ENCODE data around the gene TMEM150C. TPM values are rescaled to one million over a fixed set of nuclear protein-coding genes. Genes with fewer than 3 reads are reported as not detected.

Gene TMEM150C
- total and polyA plus RNA-seq, 2 of the 8 experiments (the other 6 are each of a cell fraction or from before 2014, with no cell fraction given), result 1.5 to 1.7 TPM

DNA sequence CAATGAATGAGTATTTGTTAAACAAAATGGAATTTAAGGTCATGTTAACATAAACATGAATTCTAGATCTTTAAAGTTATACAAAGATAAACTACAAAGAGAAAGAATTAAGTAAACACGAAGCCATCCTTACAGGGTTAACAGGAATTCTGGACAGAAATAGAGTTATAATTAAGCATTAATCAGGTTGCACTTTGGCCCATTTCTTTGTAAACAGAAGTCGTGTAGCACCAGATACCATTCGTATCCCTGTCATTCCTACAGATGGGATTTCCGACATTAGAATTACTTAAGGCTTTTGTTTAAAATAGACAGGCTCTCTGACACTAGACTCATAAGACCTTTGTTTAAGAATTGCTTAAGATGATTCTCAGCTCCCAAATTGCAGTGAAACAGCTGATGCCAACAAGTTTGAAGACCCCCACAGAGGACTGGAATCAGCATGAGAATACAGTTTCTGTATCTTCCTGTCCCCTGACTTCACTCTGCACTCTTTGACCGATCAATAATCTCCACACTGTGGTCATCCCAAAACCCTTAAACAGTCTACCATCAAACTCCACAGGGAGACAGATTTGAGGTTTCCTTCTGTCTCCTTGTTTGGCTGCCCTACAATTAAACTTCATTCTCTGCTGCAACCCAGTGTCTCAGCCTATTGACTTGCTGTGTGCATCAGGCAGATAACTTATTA, 22.3 kb upstream of the TMEM150C start (continued):
- TF ChIP-seq, protein P1, sequence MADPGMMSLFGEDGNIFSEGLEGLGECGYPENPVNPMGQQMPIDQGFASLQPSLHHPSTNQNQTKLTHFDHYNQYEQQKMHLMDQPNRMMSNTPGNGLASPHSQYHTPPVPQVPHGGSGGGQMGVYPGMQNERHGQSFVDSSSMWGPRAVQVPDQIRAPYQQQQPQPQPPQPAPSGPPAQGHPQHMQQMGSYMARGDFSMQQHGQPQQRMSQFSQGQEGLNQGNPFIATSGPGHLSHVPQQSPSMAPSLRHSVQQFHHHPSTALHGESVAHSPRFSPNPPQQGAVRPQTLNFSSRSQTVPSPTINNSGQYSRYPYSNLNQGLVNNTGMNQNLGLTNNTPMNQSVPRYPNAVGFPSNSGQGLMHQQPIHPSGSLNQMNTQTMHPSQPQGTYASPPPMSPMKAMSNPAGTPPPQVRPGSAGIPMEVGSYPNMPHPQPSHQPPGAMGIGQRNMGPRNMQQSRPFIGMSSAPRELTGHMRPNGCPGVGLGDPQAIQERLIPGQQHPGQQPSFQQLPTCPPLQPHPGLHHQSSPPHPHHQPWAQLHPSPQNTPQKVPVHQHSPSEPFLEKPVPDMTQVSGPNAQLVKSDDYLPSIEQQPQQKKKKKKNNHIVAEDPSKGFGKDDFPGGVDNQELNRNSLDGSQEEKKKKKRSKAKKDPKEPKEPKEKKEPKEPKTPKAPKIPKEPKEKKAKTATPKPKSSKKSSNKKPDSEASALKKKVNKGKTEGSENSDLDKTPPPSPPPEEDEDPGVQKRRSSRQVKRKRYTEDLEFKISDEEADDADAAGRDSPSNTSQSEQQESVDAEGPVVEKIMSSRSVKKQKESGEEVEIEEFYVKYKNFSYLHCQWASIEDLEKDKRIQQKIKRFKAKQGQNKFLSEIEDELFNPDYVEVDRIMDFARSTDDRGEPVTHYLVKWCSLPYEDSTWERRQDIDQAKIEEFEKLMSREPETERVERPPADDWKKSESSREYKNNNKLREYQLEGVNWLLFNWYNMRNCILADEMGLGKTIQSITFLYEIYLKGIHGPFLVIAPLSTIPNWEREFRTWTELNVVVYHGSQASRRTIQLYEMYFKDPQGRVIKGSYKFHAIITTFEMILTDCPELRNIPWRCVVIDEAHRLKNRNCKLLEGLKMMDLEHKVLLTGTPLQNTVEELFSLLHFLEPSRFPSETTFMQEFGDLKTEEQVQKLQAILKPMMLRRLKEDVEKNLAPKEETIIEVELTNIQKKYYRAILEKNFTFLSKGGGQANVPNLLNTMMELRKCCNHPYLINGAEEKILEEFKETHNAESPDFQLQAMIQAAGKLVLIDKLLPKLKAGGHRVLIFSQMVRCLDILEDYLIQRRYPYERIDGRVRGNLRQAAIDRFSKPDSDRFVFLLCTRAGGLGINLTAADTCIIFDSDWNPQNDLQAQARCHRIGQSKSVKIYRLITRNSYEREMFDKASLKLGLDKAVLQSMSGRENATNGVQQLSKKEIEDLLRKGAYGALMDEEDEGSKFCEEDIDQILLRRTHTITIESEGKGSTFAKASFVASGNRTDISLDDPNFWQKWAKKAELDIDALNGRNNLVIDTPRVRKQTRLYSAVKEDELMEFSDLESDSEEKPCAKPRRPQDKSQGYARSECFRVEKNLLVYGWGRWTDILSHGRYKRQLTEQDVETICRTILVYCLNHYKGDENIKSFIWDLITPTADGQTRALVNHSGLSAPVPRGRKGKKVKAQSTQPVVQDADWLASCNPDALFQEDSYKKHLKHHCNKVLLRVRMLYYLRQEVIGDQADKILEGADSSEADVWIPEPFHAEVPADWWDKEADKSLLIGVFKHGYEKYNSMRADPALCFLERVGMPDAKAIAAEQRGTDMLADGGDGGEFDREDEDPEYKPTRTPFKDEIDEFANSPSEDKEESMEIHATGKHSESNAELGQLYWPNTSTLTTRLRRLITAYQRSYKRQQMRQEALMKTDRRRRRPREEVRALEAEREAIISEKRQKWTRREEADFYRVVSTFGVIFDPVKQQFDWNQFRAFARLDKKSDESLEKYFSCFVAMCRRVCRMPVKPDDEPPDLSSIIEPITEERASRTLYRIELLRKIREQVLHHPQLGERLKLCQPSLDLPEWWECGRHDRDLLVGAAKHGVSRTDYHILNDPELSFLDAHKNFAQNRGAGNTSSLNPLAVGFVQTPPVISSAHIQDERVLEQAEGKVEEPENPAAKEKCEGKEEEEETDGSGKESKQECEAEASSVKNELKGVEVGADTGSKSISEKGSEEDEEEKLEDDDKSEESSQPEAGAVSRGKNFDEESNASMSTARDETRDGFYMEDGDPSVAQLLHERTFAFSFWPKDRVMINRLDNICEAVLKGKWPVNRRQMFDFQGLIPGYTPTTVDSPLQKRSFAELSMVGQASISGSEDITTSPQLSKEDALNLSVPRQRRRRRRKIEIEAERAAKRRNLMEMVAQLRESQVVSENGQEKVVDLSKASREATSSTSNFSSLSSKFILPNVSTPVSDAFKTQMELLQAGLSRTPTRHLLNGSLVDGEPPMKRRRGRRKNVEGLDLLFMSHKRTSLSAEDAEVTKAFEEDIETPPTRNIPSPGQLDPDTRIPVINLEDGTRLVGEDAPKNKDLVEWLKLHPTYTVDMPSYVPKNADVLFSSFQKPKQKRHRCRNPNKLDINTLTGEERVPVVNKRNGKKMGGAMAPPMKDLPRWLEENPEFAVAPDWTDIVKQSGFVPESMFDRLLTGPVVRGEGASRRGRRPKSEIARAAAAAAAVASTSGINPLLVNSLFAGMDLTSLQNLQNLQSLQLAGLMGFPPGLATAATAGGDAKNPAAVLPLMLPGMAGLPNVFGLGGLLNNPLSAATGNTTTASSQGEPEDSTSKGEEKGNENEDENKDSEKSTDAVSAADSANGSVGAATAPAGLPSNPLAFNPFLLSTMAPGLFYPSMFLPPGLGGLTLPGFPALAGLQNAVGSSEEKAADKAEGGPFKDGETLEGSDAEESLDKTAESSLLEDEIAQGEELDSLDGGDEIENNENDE (IDR thresholded peaks at IDR 0.05; ENCODE audit: insufficient replicate concordance, low read length), result no peak
- TF ChIP-seq BACH1 (IDR thresholded peaks at IDR 0.05; ENCODE audit: low read length), result no peak
- TF ChIP-seq POLR2A (IDR thresholded peaks at IDR 0.05; ENCODE audit: control extremely low read depth in 1 of 2, low read depth in 2 of 2, low read length in 2 of 2), result no peak
- TF ChIP-seq TBP (IDR thresholded peaks at IDR 0.05; ENCODE audit: low read depth, low read length), result no peak
- TF ChIP-seq SAP30 (IDR thresholded peaks at IDR 0.05; ENCODE audit: insufficient read depth, insufficient replicate concordance, low read length), result no peak
- no peak for TF ChIP-seq SP2 (IDR thresholded peaks at IDR 0.05; ENCODE audit: low read length)
- TF ChIP-seq EGR1 (IDR thresholded peaks at IDR 0.05; ENCODE audit: borderline replicate concordance, low read depth, low read length), result no peak
- no peak for TF ChIP-seq NRF1 (IDR thresholded peaks at IDR 0.05; ENCODE audit: low read depth, low read length)
- no peak for TF ChIP-seq POLR2AphosphoS5 (IDR thresholded peaks at IDR 0.05; ENCODE audit: low read depth, low read length)
- no peak for TF ChIP-seq NANOG (IDR thresholded peaks at IDR 0.05; ENCODE audit: insufficient read depth, low read depth, low read length, poor library complexity, severe bottlenecking)
- TF ChIP-seq CBX5 (IDR thresholded peaks at IDR 0.05; ENCODE audit: low read depth, low read length), result no peak

All from H1 (cell line).